HPDE6-E6E7 (cell line): Measurements from ENCODE around the gene SDK1.

ENCODE experiments used
- DNase-seq: peaks from one replicate; pipeline ENCODE4 v3.0.0; 2011; ENCODE audit warnings: missing footprints; ENCODE audit errors: extremely low spot score

Gene SDK1

DNA sequence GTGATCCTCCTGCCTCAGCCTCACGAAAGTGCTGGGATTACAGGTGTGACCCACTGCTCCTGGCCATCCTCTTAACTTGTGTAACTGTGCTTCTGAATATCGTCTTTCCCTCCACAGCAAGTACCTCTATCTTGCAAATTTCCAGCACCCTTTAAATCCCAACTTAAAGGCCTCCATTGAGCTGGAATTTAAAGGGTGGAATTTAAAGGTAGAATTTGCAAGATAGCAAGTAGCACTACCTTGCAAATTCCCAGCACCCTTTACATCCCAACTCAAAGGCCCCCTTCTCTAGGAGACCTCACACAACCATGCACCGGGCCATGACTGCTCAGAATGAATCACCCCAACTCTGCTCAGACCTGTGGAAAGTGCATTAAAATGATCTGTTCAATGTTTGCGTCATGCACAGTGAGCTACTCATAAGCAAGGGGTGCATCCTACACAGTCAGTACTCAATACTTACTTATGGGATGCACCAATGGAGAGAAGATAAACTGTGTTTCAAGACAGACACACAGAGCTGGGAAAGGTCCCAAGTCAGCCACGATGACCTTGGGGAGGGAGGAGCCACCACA lies 17.8 kb upstream of the SDK1 start:
- no peak for DNase-seq

DNA sequence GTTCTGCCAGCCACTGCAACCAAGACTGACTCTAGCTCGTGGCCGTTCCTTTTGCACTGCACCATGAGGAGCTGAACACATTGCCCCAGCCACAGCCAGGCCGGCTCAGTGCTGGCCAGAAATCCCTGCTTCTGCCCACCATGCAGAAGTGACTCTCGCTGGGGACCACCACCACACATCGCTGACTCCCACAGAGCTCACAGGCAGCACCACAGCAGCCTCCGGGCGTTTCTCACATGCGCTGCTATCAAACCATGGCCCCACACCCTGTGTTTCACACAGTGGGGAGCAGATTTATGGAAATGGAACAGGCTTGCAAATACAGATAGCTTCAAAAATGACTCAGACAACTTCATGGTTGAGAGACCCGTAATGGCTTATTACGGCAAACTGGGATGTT lies 15.4 kb upstream of the SDK1 start:
- DNase-seq: no peak

DNA sequence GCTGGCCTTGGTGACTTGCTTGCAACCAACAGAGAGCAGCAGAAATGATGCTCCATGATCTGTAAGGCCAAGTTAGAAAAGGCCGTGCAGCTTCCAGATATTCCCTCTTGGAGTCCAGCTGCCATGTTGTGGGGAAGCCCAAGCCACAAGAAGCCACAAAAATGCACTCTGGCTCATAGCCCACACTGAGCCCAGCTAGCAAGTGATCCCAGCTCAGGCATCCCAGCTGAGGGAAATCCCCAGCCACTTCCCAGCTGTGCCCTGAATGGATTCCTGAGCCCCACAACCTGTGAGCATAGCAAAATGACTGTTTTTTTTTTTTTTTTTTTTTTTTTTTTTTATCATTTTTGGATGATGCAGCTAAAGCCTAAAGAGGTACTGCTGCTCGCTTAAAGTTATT lies 11.1 kb upstream of the SDK1 start:
- DNase-seq: no peak

DNA sequence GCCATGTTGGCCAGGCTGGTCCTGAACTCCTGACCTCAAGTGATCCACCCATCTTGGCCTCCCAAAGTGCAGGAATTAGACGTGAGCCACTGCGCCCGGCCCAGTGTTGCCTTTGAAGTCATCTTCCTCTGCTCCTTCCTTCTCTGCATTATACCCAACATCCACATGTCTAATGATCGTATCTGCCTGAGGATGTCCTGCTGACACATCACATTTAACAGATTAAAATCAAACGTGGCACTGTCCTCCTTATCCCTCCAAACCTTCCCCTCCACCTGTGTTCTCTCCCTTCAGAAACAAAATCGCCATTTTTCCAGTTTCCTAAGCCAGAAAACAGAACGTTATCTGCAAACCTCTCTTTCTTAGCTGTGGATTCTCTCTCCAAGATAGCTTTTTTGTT lies 8.4 kb upstream of the SDK1 start:
- DNase-seq: no peak

DNA sequence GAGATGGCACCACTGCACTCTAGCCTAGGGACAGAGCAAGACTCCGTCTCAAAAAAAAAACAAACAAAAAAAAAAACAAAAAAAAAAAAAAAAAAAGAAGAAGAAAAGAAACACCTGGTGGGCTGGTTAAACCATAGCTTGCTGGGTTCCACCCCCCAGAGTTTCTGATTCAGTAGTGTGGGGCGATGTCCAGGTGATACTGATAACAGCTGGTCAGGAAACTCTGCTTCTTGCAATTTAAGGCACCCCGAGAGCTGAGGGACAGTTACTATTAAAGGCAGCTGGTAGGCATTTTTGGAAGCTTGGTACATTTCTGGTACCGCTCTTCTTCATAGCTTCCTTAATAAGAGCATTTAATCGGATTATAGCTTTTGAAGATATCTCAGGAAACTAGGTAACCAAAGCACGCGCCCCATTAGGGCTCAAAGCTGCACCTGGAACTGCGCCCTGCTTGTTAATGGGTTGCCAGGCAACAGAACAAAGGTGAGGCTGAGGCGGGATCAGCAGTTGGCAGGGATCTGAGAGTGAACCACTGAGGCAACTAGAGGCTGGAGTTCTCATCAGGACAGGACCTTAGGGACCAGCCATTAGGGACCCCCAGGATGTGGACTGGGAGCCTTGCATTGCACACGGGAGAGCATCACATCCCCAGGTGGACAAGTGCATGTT lies 6.5 kb upstream of the SDK1 start:
- DNase-seq: no peak

DNA sequence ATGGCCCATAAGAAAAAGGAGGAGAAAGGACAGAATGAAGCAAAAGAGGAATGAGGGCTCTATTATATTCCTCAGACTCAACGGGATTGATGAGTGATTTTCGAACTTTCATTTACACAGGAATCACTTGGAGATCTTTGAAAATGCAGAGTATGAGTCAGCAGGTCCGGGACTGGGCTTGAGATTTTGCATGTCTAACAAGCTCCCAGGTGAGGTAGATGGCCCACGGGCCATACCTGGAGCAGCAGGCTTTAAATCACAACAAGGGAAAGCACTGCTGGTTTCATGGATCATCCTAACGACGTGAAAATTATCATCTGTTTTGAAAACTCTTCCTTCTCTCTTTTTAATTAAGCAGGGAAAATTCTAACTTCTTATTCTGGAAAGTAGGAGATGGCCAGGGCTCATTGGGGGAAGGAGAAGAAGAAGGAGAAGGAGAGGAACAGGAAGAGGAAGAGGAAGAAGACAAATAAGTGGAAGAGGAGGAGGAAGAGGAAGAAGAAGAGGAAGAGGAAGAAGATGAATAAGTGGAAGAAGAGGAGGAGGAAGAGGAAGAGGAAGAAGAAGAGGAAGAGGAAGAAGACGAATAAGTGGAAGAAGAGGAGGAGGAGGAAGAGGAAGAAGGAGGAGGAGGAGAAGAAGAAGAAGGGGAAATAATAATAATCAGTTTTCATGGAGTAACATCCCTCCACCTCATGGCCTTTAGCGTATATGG lies 3.8 kb upstream of the SDK1 start:
- DNase-seq: no peak

DNA sequence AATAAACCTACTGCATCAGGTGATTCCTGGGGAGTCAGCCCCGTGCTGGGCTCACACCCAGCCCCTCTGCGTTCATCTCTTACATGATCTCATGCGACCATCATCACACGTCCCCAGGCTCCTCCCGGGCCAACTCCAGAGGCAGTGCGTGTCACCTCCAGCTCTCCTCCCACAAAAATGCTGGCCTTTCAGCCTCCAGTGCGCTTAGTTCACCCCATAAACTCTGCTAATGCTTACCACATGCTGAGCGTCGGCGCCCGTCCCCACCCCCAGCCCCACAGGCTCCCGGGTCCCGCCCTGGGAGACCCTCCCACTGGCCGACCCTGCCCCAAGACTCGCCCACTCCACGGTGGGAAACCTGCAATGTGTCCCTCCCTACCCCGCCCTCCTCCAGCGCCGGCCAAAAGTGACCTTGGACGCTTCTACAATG lies 816 bp upstream of the SDK1 start:
- no peak for DNase-seq

DNA sequence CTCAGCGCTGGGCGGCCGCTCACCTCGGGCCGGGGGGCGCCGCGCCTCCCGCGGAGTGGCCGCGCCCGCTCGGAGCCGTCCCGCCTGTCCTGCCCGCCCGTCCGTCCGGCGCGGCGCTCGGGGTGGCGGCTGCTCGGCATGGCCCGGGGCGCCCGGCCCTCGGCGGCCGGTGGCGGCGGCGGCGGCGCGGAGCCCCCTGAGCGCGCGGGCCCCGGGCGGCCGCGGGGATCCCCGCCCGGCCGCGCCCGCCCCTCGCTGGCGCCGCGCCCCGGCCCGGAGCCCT lies 338 bp downstream of the SDK1 start:
- no peak for DNase-seq

DNA sequence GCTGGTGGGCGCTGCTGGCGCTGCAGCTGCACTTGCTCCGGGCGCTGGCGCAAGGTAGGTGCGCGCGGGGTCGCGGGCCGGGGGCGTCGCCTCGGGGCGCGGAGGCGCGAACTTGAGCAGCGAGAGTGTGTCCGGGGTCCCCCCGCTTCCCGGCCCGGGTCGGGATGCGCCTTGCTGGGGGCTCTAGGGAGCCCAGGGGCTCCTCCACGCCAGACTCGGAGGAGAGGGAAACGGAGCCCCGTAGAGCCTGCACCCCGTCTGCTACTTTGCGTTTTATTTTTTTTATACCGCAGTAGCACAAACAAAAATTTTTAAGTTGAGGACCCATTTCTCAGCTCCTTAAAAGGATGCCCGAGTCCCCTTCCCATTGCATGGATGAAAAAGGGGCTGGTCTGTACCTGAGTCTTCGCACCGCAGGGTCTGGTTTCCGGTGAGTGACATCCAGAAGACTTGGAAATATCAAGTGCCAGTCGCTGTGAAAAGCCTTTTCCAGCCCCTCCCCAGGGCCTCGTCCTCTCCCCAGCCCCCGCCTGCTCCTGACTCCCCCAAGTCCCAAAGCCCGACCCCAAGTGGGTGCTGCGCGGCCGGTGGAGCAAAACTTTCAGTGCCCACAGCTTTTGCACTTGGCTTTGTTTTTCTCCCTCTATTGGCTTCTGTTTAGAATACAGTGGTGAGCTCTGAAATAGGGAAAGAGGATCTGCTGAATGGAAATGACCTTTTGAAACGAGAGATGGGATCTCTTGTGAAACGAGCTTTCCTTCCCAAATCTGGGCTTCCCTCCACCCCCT lies 973 bp downstream of the SDK1 start:
- DNase-seq: no peak

DNA sequence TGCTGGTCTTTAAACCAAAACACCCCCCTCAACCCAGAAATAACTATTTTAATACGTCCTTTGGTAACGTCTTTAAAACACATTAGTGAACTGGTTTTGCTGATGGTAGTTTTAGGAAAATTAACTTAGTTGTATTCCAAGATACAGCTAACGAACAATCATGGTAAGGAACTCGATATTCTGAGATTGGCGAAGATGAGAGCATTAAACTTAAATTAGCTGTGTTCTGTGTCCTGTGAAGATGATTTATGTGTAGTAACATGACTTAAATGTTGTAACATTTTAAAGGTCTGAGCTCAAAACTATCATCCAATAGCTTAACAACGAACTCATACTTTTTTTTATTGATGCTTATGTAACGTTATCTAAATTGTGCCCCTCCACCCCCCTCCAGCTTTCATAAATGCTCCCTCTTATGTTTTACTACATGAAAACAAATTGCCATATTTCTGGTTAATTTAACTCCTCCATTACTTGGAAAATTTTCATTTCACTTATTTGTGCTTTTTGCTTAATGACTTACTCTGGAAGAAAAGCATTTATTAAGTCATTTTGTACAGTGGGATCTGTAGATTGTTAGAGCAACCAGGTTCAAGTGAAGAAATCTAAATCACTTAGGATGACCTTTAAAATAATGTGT lies 1.7 kb downstream of the SDK1 start:
- no peak for DNase-seq

DNA sequence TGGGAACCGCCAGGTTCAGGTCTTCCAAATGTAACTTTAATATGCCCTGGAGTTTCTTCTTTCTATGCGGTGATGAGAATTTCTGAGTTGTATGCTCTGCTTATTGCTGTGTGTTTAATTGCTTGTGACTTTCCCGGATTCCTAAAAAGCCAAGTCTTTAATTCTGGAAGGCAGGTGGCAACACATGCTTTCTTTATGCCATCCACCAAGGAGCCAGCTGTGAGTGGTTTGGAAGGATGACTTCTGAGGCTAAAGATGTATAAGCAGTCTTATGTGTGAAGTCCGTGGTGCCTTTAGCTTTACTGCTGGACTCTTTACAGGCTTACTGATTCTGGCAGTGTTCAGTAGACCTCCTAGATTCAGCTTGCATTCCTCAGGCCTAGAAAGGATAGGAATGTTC lies 3.1 kb downstream of the SDK1 start:
- DNase-seq: no peak

DNA sequence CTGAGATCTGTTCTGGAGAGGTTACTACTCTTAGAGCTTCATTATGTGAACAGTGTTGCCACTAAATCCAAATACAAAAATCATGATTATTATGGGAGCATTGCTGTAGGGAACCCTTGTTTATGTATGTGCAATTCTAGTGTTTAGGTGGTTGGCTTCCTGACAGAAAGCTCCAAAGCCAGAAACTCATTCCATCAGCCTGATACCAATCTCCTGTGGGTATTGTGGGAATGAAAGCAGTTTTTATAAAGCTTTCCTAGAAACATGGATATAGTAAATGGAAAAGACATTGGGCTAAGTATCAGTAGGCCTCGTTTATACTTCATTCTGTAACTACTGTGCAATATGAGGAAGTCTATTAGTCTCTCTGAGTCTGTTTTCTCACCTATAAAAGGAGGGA lies 6.4 kb downstream of the SDK1 start:
- DNase-seq: no peak

DNA sequence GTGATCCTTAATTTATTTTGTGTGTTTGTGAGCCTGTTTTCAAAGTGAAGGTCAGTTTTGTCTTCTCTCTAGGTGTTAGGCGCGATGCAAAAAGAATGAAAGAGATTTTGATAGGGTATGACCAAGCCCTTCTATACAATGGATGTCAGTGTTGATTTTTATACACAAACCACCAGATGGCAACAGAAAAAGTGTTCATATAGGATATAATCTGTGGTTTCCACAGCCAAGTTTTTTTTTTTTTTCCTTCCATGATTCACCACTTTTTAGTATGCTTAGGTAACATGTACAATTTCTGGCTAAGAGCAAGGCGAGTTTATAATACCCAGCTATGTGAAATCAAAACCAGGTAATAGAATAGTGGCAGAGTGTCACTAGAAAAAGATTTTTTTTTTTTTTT lies 8.1 kb downstream of the SDK1 start:
- DNase-seq: no peak

DNA sequence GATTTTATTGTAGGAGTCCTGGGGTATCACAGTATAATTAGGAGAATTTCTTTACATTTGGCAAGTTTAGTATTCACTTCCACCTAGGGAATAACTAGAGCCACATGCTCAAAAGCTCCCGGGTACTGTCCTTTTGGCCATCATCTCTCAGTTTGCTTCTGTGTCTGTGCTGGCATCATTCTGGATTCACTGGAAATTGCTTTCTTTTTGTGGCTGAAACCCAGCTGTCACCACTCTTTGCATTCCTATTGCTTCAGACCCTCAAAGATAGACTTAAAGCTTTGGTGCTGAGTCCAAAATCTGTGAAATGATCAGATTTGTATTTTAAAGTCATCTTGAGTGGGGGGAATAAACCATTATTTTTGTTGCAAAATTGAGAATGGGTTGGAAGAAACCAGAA lies 8.9 kb downstream of the SDK1 start:
- no peak for DNase-seq

DNA sequence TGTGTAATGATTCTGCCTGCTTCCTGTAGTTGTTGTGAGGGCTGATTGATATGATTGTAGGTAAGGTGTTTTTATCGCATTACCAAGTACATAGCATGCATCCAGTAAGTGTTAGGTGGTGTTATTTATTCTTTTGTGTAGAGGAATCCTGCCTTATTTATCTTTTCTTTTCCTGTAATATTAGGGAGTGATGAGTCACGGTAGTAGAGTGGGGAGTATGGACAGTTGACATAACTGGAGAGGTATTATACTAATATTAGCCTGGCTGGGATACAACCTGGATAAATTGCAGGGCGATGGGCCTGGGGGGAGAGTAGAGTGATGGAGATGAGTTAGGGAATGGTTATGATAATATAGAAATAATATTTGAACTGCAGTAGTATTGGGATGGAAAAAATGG lies 9.8 kb downstream of the SDK1 start:
- DNase-seq: no peak

DNA sequence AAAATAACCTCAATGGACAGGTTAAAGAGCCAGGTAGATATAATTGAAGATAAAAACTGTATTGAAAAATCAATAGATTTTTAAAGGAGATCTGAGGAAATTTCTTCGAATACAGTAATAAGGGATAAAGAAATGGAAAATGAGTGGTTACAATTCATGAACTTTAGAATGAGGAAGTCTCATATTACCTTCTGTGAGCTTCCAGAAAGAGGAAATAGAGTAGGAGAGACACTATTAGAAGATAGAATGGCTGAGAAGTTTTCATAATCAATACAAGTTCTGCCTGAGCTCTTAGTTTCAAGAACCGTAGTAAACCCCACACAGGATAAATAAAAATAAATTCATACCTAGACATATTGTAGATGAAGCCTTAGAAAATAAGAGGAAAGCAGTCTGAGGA lies 11.5 kb downstream of the SDK1 start:
- DNase-seq: no peak

DNA sequence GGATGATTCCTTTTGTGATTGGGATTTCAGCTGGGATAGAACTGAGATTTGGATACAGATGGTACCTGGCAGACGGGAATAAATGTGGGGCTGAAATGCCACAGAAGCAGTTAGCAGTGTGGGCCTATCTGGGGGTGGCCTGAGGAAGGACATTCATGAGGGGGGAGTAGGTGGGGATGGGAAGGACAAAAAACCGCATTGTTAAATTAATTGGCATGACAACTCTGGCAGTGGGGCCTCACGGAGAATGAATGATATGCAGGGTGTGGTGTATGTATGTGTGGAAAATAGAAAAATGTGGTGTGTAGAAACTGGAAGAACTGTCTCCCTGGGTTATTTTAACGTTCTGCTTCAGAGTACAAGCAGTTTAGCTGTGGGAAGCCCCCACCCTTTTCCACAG lies 17.8 kb downstream of the SDK1 start:
- DNase-seq: no peak

DNA sequence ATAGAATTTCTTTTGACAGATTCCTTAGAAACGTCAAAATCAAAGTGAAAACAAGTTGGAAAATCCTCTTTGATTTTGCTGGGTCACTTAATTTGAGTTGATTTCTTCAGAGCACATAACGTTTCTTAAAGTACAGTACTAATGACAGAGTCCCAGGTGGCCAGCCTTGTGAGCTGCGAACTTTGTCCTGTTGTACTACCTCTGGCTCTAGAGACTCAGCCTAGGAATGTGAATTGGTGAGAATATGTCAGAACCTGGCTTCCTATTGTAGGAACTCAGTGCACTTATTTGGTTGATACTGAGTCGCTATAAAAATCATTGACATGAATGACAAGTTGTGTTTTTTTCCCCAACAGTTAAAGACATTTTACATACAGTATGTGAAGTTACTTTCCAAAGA lies 20.2 kb downstream of the SDK1 start:
- DNase-seq: no peak

DNA sequence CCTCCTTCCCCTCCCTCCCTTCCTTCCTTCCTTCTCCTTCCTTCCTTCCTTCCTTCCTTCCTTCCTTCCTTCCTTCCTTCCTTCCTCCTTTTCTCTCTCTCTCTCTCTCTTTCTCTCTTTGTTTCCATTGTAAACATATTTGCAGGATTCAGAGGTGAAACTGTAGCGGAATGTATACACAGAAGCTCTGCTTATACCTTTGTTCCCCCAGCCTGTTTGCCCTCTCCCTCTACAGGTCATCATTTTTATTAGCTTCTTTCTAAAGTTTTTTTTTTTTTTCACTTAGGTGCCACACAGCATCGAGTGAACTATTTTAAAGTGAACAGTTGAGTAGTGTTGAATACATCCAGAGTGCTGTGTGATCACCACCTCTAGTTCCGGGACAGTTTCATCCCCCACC lies 20.7 kb downstream of the SDK1 start:
- no peak for DNase-seq

DNA sequence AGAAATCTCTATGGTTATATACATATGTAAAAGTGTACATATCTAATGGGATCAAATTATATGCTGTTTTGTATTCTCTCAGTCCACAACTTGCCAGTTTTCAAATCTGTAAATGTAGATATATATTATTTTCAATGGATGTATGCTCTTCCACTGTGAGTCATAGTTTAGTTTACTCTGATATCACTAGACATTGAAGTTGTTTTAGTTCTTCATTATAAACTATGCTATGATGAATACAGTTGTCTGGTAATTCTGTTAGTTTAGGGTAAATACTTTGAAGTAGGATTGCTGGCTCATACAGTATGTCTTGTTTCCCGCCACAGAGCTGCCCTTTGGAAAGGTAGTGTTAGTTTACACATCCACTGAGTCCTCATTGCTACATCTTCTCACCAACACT lies 25.2 kb downstream of the SDK1 start:
- no peak for DNase-seq

DNA sequence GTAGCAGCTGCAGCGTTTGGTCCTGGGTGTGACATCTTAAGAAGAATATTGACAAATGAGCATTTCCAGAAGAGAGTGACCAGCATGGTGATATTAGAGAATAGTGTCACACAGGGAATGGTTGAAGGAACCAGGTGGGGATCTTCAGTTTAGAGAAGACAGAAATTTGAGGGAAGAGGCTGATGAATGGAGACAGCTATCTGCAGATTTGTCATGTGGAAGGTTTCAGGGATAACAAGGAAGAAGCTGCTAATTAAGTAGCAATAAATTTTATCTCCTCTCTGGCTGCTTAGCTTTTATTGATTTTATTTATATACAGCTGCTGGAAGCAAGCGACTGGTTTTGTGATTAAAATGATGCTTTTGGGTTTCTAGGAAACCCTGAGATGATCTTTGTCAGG lies 26.0 kb downstream of the SDK1 start:
- no peak for DNase-seq

DNA sequence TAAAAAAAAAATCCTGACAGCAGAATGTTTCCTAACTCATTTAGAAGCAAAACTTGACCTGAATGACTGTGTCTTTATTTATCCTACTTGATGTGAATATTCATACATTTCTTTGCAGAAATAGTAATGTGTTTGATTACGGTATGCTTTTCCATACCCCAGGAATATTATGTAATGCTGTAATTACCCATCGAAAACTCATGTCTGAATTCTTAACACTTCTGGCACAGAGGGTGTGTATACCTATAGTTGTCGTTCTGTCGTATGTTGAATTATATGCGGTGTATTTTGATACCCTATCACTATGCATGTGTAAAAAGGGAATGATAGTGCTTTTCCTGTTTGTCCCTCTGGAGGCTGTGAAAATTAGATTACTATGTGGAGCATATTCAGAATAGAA lies 26.6 kb downstream of the SDK1 start:
- DNase-seq: no peak

DNA sequence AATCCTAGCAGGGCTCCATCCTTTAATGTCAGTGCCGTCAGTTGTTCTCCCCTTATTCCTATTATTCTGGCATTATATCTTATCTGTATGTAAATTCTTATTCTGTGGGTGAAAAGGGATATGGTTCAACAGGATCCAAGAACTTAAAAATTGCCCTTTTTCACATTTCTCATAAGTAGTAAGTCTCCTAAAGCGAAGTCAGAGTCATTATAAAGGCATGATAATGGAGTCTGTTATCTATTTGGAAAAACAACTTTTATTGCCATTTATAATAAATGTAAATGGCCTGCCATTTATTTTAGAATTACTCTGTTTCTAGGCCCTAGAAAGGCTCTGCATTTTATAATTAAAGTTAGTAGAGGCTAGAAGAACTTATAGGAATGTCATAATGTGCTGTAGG lies 31.3 kb downstream of the SDK1 start:
- DNase-seq: no peak
